GOT3 (cell line): ENCODE data around the gene SLC11A2.
"Not testable (repeated sequence)": the region's sequence is repeated elsewhere in the genome, so short reads cannot be mapped to it uniquely, and the experiment has no call there.

Source experiments
- DNase-seq: peaks from one replicate; lab custom pipeline; 2025; ENCODE audit warnings: mixed read lengths; lab: John Stamatoyannopoulos, UW

Gene SLC11A2

GRCh38 chr12:50947933-50948626 lies 78.1 kb downstream of the SLC11A2 start:
- no peak for DNase-seq

- no peak for DNase-seq
Observed at GRCh38 chr12:50937653-50938052, 88.5 kb downstream of the SLC11A2 start.

GRCh38 chr12:50936821-50937530 lies 89.2 kb downstream of the SLC11A2 start:
- DNase-seq: no peak

- no peak for DNase-seq
Observed at GRCh38 chr12:50934981-50935807, 91.0 kb downstream of the SLC11A2 start.

DNA sequence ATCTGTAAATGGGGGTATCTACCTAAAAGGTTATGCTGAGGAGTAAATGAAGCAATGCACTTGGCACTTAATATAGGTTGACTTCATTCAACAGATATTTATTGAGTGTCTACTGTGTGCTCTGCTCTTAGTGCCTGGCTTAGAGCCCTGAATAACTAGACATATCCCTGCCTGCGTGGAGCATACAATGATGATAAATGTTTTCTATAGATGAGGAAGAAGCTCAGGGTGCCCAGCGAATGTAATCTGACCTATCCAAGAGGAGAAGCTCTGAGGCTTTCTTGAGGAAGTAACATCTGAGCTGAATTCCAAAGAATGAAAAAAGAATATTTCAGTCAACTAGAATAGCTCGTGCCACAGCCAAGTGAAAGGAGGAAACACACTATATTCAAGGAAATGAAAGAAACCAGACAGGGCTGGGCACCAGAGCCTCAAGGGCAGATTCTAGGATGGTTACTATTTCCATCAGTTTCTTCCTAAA lies 91.8 kb downstream of the SLC11A2 start:
- DNase-seq: no peak

- DNase-seq: no peak
Observed at GRCh38 chr12:50933459-50934124, 92.6 kb downstream of the SLC11A2 start.

- no peak for DNase-seq
Observed at GRCh38 chr12:50932787-50933280, 93.3 kb downstream of the SLC11A2 start.

DNA sequence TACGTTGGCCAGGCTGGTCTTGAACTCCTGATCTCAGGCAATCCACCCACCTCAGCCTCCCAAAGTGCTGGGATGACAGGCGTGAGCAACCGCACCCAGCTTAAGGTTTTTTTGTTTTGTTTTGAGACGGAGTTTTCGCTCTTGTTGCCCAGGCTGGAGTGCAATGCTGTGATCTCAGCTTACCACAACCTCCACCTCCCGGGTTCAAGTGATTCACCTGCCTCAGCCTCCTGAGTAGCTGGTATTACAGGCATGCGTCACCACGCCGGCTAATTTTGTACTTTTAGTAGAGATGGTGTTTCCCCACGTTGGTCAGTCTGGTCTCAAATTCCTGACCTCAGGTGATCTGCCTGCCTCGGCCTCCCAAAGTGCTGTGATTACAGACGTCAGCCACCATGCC lies 95.7 kb downstream of the SLC11A2 start:
- not testable (repeated sequence) for DNase-seq

DNA sequence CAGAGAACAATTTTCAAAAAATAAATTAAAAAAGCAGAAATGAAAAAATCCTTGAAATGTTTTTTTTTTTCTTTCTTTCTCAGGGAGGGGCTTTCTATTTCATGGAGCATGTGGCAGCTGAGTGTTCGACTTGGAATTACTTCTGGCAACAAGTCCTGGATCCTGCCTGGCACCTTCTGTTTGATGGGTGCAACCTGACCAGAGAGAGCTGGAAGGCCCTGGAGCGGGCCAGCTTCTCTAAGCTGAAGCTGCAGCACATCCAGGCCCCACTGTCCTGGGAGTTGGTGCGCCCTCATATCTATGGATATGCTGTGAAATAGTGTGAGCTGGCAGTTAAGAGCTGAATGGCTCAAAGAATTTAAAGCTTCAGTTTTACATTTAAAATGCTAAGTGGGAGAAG lies 96.4 kb downstream of the SLC11A2 start:
- no peak for DNase-seq
